ENCODE data around the gene RIC8A. TPM values are rescaled to one million over a fixed set of nuclear protein-coding genes. Genes with fewer than 3 reads are reported as not detected.

Gene RIC8A
- total RNA-seq, 1 experiment from 2014 or later: 129 TPM

DNA sequence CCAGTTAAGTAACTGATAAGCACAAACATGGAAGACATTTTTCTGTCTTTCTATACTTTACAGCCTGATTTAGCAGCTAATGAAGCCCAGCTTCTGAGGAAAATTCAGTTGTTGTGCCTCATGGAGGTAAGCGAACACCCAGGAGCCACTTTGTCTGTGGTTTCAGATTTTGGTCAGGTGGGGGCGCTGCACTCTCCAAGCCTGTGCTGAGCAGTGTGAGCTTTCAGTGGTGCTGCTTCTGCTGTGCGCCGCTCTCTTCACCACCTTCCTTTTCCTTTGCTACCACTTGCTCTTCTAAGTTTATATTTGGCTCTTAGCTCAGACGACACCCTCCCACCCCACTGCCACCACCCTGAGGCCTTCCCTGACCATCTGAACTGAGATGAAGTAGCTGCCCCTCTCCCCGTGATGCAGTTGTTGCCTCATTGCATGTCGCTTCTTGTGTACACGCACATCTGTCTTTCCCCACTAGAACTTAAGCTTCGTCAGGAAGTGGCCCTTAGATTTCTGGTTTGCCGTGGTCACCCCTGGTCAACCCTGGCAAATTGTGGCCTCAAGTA is 43.3 kb downstream of the RIC8A start:
- H3K4me3 ChIP-seq: no peak overlapping the region
- no peaks in the 10 kb centered on the region for H3K79me2 ChIP-seq (ENCODE audit: low read depth)
- TF ChIP-seq, protein P1, sequence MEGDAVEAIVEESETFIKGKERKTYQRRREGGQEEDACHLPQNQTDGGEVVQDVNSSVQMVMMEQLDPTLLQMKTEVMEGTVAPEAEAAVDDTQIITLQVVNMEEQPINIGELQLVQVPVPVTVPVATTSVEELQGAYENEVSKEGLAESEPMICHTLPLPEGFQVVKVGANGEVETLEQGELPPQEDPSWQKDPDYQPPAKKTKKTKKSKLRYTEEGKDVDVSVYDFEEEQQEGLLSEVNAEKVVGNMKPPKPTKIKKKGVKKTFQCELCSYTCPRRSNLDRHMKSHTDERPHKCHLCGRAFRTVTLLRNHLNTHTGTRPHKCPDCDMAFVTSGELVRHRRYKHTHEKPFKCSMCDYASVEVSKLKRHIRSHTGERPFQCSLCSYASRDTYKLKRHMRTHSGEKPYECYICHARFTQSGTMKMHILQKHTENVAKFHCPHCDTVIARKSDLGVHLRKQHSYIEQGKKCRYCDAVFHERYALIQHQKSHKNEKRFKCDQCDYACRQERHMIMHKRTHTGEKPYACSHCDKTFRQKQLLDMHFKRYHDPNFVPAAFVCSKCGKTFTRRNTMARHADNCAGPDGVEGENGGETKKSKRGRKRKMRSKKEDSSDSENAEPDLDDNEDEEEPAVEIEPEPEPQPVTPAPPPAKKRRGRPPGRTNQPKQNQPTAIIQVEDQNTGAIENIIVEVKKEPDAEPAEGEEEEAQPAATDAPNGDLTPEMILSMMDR (conservative IDR thresholded peaks at IDR 0.05): peak; percentile 67
- TF ChIP-seq EZH2 (IDR thresholded peaks at IDR 0.05; ENCODE audit: low read depth): no peak
- no peak overlapping the region for H2AFZ ChIP-seq
- H3K36me3 ChIP-seq (ENCODE audit: low read depth): no peaks in the 10 kb centered on the region
- no peaks in the 10 kb centered on the region for H3K27me3 ChIP-seq (ENCODE audit: insufficient read depth, low read depth)
- H3K9me2 ChIP-seq (ENCODE audit: insufficient read depth): no peaks in the 10 kb centered on the region
- no TSS peak for BruUV-seq (replicated peaks)
- H3K9me3 ChIP-seq (ENCODE audit: insufficient read depth, low read depth): no peaks in the 10 kb centered on the region
- CTCF ChIA-PET: interaction anchor here (1.0 kb wide), 1 partner anchor 113 kb away, joined by 4 read pairs; no protein-coding TSS in a partner anchor
- no peaks in the 10 kb centered on the region for H3K4me1 ChIP-seq (replicated peaks; ENCODE audit: insufficient read depth)
- POLR2A ChIA-PET (ENCODE audit: unreplicated experiment): interaction anchor here (0.5 to 0.6 kb wide), 3 partner anchors 13 to 110 kb away, joined by 10 to 15 read pairs (median 11); no protein-coding TSS in a partner anchor
- H3K27ac ChIP-seq: no peak overlapping the region
- intact Hi-C loops (cut with micrococcal nuclease; ENCODE audit: unreplicated experiment): no loop called here
- H3F3A ChIP-seq (ENCODE audit: insufficient read depth, low read depth): 0 out of 2 replicates have a peak, but pooled peaks cover 11% of the 10 kb centered on the region
- no peak overlapping the region for H3K4me2 ChIP-seq
- peak in 1 of 2 experiments; percentile 51 for DNase-seq
- no peaks in the 10 kb centered on the region for H4K20me1 ChIP-seq (ENCODE audit: insufficient read depth)

DNA sequence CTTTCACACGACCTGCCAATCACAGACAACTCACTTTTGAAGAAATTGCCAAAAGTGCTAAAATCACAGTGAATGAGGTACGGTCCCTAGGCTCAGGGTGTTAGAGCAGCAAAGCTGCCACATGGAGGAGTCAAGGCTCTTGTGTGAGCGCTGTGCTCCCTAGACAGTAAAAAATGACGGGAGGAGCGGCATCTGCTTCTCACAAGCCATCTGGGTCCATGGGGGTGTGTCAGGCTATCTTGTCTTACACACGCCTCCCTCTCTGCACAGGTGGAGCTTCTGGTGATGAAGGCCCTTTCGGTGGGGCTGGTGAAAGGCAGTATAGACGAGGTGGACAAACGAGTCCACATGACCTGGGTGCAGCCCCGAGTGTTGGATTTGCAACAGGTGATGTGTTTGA is 44.0 kb downstream of the RIC8A start:
- no peaks in the 10 kb centered on the region for H4K20me1 ChIP-seq (ENCODE audit: insufficient read depth)
- CTCF ChIA-PET: no interaction called here
- no peaks in the 10 kb centered on the region for H3K9me3 ChIP-seq (ENCODE audit: insufficient read depth, low read depth)
- no peak overlapping the region for H2AFZ ChIP-seq
- H3K4me2 ChIP-seq: no peak overlapping the region
- intact Hi-C loops (cut with micrococcal nuclease; ENCODE audit: unreplicated experiment): no loop called here
- no peak overlapping the region for H3K4me3 ChIP-seq
- DNase-seq: no peak
- H3K27me3 ChIP-seq (ENCODE audit: insufficient read depth, low read depth): no peaks in the 10 kb centered on the region
- TF ChIP-seq EZH2 (IDR thresholded peaks at IDR 0.05; ENCODE audit: low read depth): no peak
- TF ChIP-seq, protein P1 (conservative IDR thresholded peaks at IDR 0.05): no peak
- H3K79me2 ChIP-seq (ENCODE audit: low read depth): no peaks in the 10 kb centered on the region
- no peaks in the 10 kb centered on the region for H3K36me3 ChIP-seq (ENCODE audit: low read depth)
- H3K27ac ChIP-seq: no peak overlapping the region
- H3K9me2 ChIP-seq (ENCODE audit: insufficient read depth): no peaks in the 10 kb centered on the region
- POLR2A ChIA-PET (ENCODE audit: unreplicated experiment): interaction anchor here (0.7 kb wide), 1 partner anchor 45 kb away, joined by 4 read pairs; the partner anchor contains the start of gene BET1L
- H3F3A ChIP-seq (ENCODE audit: insufficient read depth, low read depth): 0 out of 2 replicates have a peak, but pooled peaks cover 10% of the 10 kb centered on the region
- no peaks in the 10 kb centered on the region for H3K4me1 ChIP-seq (replicated peaks; ENCODE audit: insufficient read depth)
- BruUV-seq (replicated peaks): no TSS peak

DNA sequence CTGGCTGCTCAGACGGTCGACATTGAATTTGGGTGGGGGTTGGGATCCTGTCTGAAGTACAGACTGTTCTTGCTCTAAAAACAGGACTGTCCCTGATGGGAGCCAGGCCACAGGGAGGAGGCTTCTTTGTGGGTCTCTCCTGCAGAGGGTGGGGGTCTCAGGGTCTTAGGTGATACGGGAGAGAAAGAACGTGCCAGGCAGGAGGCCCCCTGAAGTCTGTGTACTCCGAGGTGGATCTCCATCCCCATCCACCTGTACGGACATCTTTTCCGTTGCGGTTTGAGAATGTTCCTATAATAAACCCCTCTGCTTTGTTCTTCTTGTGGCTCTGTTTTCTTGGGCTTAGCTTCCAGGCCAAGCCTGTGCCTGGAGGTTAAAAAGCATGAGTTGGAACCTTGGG is 45.2 kb downstream of the RIC8A start:
- H3K27ac ChIP-seq: no peak overlapping the region
- H4K20me1 ChIP-seq (ENCODE audit: insufficient read depth): no peaks in the 10 kb centered on the region
- no peaks in the 10 kb centered on the region for H3K9me2 ChIP-seq (ENCODE audit: insufficient read depth)
- ChIA-PET CTCF (interaction anchor here (0.5 kb wide), 1 partner anchor 86 kb away, joined by 10 read pairs; no protein-coding TSS in a partner anchor), POLR2A (ENCODE audit: unreplicated experiment) (interaction anchor here (0.5 kb wide), 1 partner anchor 50 kb away, joined by 3 read pairs; no protein-coding TSS in a partner anchor)
- TF ChIP-seq, protein P1 (conservative IDR thresholded peaks at IDR 0.05): no peak
- no peak for TF ChIP-seq EZH2 (IDR thresholded peaks at IDR 0.05; ENCODE audit: low read depth)
- no peaks in the 10 kb centered on the region for H3K9me3 ChIP-seq (ENCODE audit: insufficient read depth, low read depth)
- no peak overlapping the region for H2AFZ ChIP-seq
- intact Hi-C loops (cut with micrococcal nuclease; ENCODE audit: unreplicated experiment): no loop called here
- TSS peak; percentile 28 for BruUV-seq (replicated peaks)
- no peaks in the 10 kb centered on the region for H3K36me3 ChIP-seq (ENCODE audit: low read depth)
- 0 out of 2 replicates have a peak, but pooled peaks cover 5% of the 10 kb centered on the region for H3F3A ChIP-seq (ENCODE audit: insufficient read depth, low read depth)
- H3K4me3 ChIP-seq: no peak overlapping the region
- no peaks in the 10 kb centered on the region for H3K79me2 ChIP-seq (ENCODE audit: low read depth)
- no peak overlapping the region for H3K4me2 ChIP-seq
- H3K4me1 ChIP-seq (replicated peaks; ENCODE audit: insufficient read depth): no peaks in the 10 kb centered on the region
- no peak for DNase-seq
- no peaks in the 10 kb centered on the region for H3K27me3 ChIP-seq (ENCODE audit: insufficient read depth, low read depth)

Data from PC-9 (cell line).